Immature natural killer cell (primary cell): ENCODE measurements around the gene CFAP119. TPM values are rescaled to one million over a fixed set of nuclear protein-coding genes. Genes with fewer than 3 reads are reported as not detected.

ENCODE experiments used
- DNase-seq, 3 donors: peaks; one replicate each; pipeline ENCODE4 v3.0.0; 2022; ENCODE audit warnings: mixed read lengths in 1 of 3
- H3K27ac Mint-ChIP-seq, 6 donors: one replicate each; pipeline ENCODE4 v1.8.0; 2020; ENCODE audit warnings: mixed read lengths in 6 of 6, mild to moderate bottlenecking in 5 of 6, inconsistent platforms in 4 of 6, moderate library complexity in 3 of 6
- H3K27me3 Mint-ChIP-seq, 3 donors: one replicate each; pipeline ENCODE4 v1.8.0; 2020 to 2021; ENCODE audit warnings: low read depth in 3 of 3, mild to moderate bottlenecking in 3 of 3, mixed read lengths in 3 of 3, moderate library complexity in 3 of 3, inconsistent platforms in 1 of 3
- H3K36me3 Mint-ChIP-seq, 3 donors: one replicate each; pipeline ENCODE4 v1.8.0; 2020; ENCODE audit warnings: mixed read lengths in 3 of 3, inconsistent platforms in 2 of 3, mild to moderate bottlenecking in 2 of 3
- H3K4me1 Mint-ChIP-seq, 2 donors: one replicate each; pipeline ENCODE4 v1.8.0; 2020; ENCODE audit warnings: inconsistent platforms in 2 of 2, mild to moderate bottlenecking in 2 of 2, mixed read lengths in 2 of 2, moderate library complexity in 1 of 2
- H3K4me3 Mint-ChIP-seq, 5 donors: one replicate each; pipeline ENCODE4 v1.8.0; 2020; ENCODE audit warnings: mild to moderate bottlenecking in 5 of 5, mixed read lengths in 5 of 5, inconsistent platforms in 3 of 5, moderate library complexity in 3 of 5
- H3K9me3 Mint-ChIP-seq, 6 donors: one replicate each; pipeline ENCODE4 v1.8.0; 2020; ENCODE audit warnings: mild to moderate bottlenecking in 6 of 6, mixed read lengths in 6 of 6, inconsistent platforms in 4 of 6, moderate library complexity in 3 of 6
- polyA plus RNA-seq, 3 donors: library from polyadenylated mRNA; unstranded; fragments of 300-500 nt; fragmentation: Illumina TruSeq; gene quantifications; one replicate each; pipeline ENCODE4 v1.2.3, GENCODE V29; 2021

CFAP119 gene
- polyA plus RNA-seq, 3 donors from 2014 or later = 0.76 to 1.0 TPM; not detected in 1

GRCh38 chr16:30786936-30787612 lies 25.2 kb upstream of the CFAP119 start, which contains the start of gene ZNF629:
Gene ZNF629 (minus strand): TSS chr16:30787205. CDS start chr16:30784482, 2,723 bp downstream.
- Mint-ChIP-seq H3K27ac (peak within 1 kb of the TSS in 1 of 6 donors; percentile 69), H3K36me3 (peaks cover 0 to 8% (median 0%) of the 10 kb centered on the region in 3 donors), H3K9me3 (no peaks in the 10 kb centered on the region), H3K4me1 (peaks cover 14 to 17% of the 10 kb centered on the region in 2 donors), H3K4me3 (peak within 1 kb of the TSS; percentile 68 to 85 (median 79)), H3K27me3 (peaks cover 2 to 12% (median 7%) of the 10 kb centered on the region in 3 donors)
- DNase-seq = peak in 1 of 3 donors; percentile 36

DNA sequence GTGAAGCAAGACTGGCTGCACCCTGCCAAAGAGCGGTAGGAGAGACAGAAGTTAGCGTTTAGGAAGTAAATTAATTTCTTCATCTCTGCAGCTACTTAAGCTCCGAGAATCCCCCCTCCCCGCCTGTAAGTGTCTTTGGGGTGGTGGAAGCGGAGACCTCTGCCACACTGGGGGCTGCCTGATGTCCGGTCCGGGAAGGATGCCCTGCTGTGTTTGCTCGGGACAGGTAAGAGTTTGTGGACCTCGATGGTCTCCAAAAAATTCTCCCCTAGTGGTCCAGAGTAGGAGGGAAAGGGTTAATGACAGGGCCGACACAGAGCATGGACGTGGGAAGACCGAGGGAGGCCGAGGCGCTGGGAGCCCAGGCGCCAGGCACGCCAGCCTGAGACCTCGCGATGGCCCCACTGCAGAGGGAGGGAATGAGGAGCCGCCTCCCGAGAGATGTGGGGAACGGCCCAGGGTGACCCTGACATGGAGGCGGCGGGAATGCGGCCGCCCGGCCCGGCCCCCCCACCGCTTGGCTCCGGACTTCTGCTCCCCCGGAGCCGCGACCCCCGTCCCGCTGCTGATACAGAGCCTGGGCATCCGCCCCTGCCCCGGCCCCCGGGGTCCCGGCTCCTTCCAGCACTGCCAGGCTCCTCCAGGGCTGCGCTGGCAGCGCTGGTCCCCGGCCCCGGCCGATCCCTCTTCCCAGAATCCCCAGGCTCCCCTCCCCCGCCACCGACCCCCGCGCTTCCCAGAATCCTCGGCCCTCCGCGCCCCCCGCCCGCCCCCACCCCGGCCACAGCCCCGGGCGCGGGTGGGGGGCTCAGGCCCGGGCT lies 24.5 kb upstream of the CFAP119 start:
- Mint-ChIP-seq H3K4me3 (peak overlapping the region; percentile 56 to 80 (median 72)), H3K27ac (peak overlapping the region in 1 of 6 donors; percentile 69), H3K27me3 (peaks cover 1 to 12% (median 7%) of the 10 kb centered on the region in 3 donors), H3K4me1 (peaks cover 14 to 17% of the 10 kb centered on the region in 2 donors), H3K9me3 (no peaks in the 10 kb centered on the region), H3K36me3 (peaks cover 0 to 8% (median 0%) of the 10 kb centered on the region in 3 donors)
- DNase-seq = no peak

- Mint-ChIP-seq H3K27ac (peak overlapping the region in 1 of 6 donors; percentile 40), H3K27me3 (peaks cover 1 to 12% (median 7%) of the 10 kb centered on the region in 3 donors), H3K4me3 (peak overlapping the region; percentile 29 to 80 (median 72)), H3K36me3 (peaks cover 0 to 8% (median 0%) of the 10 kb centered on the region in 3 donors), H3K4me1 (peaks cover 14 to 17% of the 10 kb centered on the region in 2 donors), H3K9me3 (no peaks in the 10 kb centered on the region)
- no peak for DNase-seq
Observed at GRCh38 chr16:30785126-30786106, 23.6 kb upstream of the CFAP119 start.

- H3K27ac Mint-ChIP-seq = no peak overlapping the region
- H3K36me3 Mint-ChIP-seq = peaks cover 0 to 8% (median 0%) of the 10 kb centered on the region in 3 donors
- peaks cover 14 to 17% of the 10 kb centered on the region in 2 donors for H3K4me1 Mint-ChIP-seq
- no peak overlapping the region for H3K4me3 Mint-ChIP-seq
- no peak for DNase-seq
- H3K9me3 Mint-ChIP-seq = no peaks in the 10 kb centered on the region
- H3K27me3 Mint-ChIP-seq = peaks cover 0 to 12% (median 7%) of the 10 kb centered on the region in 3 donors
Observed at GRCh38 chr16:30784215-30784614, 22.4 kb upstream of the CFAP119 start.

- no peak overlapping the region for H3K4me3 Mint-ChIP-seq
- H3K4me1 Mint-ChIP-seq = peaks cover 14 to 17% of the 10 kb centered on the region in 2 donors
- H3K27me3 Mint-ChIP-seq = peaks cover 3 to 12% (median 7%) of the 10 kb centered on the region in 3 donors
- DNase-seq = no peak
- H3K9me3 Mint-ChIP-seq = no peaks in the 10 kb centered on the region
- peaks cover 0 to 8% (median 0%) of the 10 kb centered on the region in 3 donors for H3K36me3 Mint-ChIP-seq
- no peak overlapping the region for H3K27ac Mint-ChIP-seq
Observed at GRCh38 chr16:30783280-30784109, 21.6 kb upstream of the CFAP119 start.

DNA sequence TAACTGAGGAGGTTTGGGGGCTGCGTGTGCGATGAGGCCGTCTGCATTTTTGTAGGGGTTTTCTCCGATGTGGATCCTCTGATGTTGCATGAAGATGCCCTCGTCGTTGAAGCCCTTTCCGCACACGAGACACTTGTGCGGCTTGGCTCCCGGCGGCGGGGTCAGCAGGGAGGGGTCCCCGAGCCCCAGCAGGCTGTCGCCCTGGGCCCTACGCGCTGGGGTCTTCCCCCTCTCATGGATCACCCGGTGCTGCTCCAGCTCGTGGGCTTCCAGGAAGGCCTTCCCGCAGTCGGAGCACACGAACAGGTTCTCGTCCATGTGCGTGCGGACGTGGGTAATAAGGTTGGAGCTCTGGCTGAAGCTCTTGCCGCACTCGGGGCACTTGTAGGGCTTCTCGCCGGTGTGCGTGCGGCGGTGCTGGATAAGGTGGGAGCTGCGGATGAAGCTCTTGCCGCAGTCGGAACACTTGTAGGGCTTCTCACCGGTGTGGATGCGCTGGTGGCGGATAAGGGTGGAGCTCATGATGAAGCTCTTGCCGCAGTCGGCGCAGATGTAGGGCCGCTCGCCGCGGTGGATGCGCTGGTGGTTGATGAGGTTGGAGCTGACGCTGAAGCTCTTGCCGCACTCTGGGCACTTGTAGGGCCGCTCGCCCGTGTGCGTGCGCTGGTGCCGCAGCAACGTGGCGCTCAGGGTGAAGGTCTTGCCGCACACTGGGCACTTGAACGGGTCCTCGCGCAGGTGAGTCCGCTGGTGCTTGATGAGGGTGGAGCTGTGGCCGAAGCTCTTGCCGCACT lies 20.8 kb upstream of the CFAP119 start:
- H3K9me3 Mint-ChIP-seq = no peaks in the 10 kb centered on the region
- peaks cover 0 to 8% (median 0%) of the 10 kb centered on the region in 3 donors for H3K36me3 Mint-ChIP-seq
- H3K4me3 Mint-ChIP-seq = no peak overlapping the region
- DNase-seq = no peak
- peaks cover 10 to 13% of the 10 kb centered on the region in 2 donors for H3K4me1 Mint-ChIP-seq
- H3K27ac Mint-ChIP-seq = no peak overlapping the region
- H3K27me3 Mint-ChIP-seq = peaks cover 3 to 7% (median 5%) of the 10 kb centered on the region in 3 donors

DNA sequence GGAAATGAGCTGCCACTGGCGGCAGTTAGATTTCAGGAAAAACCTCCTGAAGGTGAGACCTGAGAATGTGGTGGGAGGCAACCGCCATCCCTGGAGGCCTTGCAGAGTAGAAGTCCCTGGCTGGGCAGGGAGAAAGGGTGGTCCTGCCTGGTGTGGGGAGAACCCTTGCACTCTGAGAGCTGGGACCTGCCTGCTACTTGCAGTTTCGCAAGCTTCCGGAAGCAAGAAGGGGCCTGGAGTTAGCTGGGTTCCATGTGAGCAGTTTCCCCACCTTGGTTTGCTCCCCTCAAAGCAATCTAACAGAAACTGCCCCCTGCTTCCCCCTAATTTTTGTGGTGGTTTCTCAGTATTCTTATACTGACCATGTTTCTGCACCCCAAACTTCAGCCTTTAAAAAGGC lies 18.7 kb upstream of the CFAP119 start:
- H3K27ac Mint-ChIP-seq = no peak overlapping the region
- H3K4me1 Mint-ChIP-seq = peaks cover 11 to 13% of the 10 kb centered on the region in 2 donors
- no peaks in the 10 kb centered on the region for H3K9me3 Mint-ChIP-seq
- H3K36me3 Mint-ChIP-seq = peaks cover 0 to 8% (median 0%) of the 10 kb centered on the region in 3 donors
- peaks cover 3 to 8% (median 6%) of the 10 kb centered on the region in 3 donors for H3K27me3 Mint-ChIP-seq
- H3K4me3 Mint-ChIP-seq = no peak overlapping the region
- no peak for DNase-seq

- H3K36me3 Mint-ChIP-seq = peaks cover 0 to 7% (median 0%) of the 10 kb centered on the region in 3 donors
- no peaks in the 10 kb centered on the region for H3K9me3 Mint-ChIP-seq
- H3K27me3 Mint-ChIP-seq = peaks cover 3 to 10% (median 6%) of the 10 kb centered on the region in 3 donors
- H3K27ac Mint-ChIP-seq = no peak overlapping the region
- DNase-seq = no peak
- H3K4me3 Mint-ChIP-seq = no peak overlapping the region
- H3K4me1 Mint-ChIP-seq = peaks cover 11 to 15% of the 10 kb centered on the region in 2 donors
Observed at GRCh38 chr16:30780021-30780420, 18.2 kb upstream of the CFAP119 start.

GRCh38 chr16:30779596-30779995 lies 17.7 kb upstream of the CFAP119 start:
- Mint-ChIP-seq H3K36me3 (peaks cover 0 to 3% (median 0%) of the 10 kb centered on the region in 3 donors), H3K27me3 (peaks cover 3 to 10% (median 6%) of the 10 kb centered on the region in 3 donors), H3K9me3 (no peaks in the 10 kb centered on the region), H3K4me1 (peaks cover 16 to 19% of the 10 kb centered on the region in 2 donors), H3K4me3 (no peak overlapping the region), H3K27ac (no peak overlapping the region)
- no peak for DNase-seq

GRCh38 chr16:30778549-30779244 lies 16.8 kb upstream of the CFAP119 start:
- H3K27ac Mint-ChIP-seq = peak overlapping the region in 3 of 6 donors; percentile 25 to 66 (median 46)
- no peak for DNase-seq
- H3K4me3 Mint-ChIP-seq = no peak overlapping the region
- H3K36me3 Mint-ChIP-seq = peaks cover 0 to 3% (median 0%) of the 10 kb centered on the region in 3 donors
- H3K4me1 Mint-ChIP-seq = peaks cover 18 to 21% of the 10 kb centered on the region in 2 donors
- H3K27me3 Mint-ChIP-seq = peaks cover 3 to 10% (median 6%) of the 10 kb centered on the region in 3 donors
- no peaks in the 10 kb centered on the region for H3K9me3 Mint-ChIP-seq

DNA sequence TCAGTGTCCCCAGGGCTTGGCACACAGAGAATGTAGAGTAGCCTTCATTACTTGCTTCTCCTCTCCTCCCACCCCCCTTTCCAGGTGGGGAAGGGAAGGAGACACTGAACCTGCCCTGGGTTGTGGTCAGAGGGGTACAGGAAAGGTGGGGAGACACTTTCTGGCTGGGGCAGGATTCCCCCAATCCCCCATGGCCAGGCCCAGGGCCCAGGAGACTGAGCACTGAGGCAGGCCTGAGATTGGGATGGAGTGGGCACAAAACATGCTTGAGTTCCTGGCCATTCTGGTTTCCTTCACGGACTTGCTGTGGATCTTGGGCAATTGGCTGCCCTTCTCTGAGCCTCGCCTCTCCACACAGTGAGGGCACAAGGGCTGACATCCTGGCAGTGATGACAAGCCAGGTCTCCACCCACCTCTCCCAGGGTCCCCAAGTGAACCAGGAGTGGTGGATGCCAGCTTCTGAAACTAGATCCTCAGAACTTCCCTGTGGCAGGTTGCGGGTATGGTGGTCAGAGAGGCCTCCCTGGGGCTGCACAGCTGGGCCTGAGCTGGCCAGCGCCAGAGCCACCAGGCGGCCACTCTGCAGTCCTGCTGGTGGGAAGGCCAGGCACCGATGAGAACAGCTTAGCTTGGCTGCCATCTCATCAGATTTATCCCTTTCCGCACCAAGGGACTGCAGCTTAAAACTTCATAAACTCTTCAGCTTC lies 15.9 kb upstream of the CFAP119 start:
- H3K4me1 Mint-ChIP-seq = peaks cover 23 to 25% of the 10 kb centered on the region in 2 donors
- no peak for DNase-seq
- H3K27ac Mint-ChIP-seq = no peak overlapping the region
- peaks cover 0 to 1% (median 0%) of the 10 kb centered on the region in 6 donors for H3K9me3 Mint-ChIP-seq
- H3K36me3 Mint-ChIP-seq = peaks cover 5 to 11% (median 8%) of the 10 kb centered on the region in 3 donors
- peak overlapping the region in 4 of 5 donors; percentile 64 to 86 (median 78) for H3K4me3 Mint-ChIP-seq
- H3K27me3 Mint-ChIP-seq = peaks cover 3 to 10% (median 3%) of the 10 kb centered on the region in 3 donors
